ENCODE data around the gene SLC4A4.
"Not testable (repeated sequence)": the region's sequence is repeated elsewhere in the genome, so short reads cannot be mapped to it uniquely, and the experiment has no call there.

The SLC4A4 gene

DNA sequence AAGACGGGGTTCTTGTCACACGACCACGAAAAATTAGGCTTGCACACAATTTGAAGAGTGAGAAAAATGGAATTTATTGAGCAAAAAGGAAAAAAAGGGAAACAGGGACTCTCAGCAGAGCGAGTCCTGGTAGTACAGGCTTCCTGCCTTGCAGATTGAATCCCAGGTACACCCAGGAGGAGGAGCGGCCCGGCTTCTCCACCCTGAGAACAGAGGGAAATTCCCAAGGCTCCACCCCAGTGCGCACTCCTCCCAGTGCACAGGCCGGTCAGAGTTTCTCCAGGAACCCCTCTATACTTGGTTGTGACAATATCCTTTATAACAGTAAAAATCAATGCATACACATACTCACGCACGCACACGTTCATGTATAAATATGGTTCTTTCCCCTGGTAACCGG, 22.0 kb downstream of the SLC4A4 start:
- no peak for DNase-seq

DNA sequence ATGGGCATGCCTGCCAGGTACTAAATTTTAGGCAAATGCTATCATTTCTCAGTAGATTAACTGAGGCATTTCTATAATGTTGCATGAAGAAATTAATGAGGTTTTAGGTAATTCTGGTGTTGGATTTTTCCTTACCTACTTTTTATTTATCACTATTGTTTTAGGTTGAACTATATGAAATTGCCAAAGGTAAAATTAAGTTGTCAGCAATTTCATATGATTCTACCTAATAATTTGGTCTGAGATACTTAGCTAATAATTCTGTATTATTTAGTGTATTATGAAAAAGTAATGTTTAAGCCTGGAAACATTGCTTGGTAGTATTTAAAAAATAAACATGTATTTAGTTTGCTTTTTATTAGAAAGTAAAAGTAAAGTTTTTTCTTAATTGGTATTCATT, 22.7 kb downstream of the SLC4A4 start:
- DNase-seq = no peak

GRCh38 chr4:71366766-71367165, 27.9 kb downstream of the SLC4A4 start:
- no peak for DNase-seq

GRCh38 chr4:71367546-71367945, 28.7 kb downstream of the SLC4A4 start:
- DNase-seq = no peak

GRCh38 chr4:71368906-71369305, 30.1 kb downstream of the SLC4A4 start:
- no peak for DNase-seq

GRCh38 chr4:71369536-71369935, 30.7 kb downstream of the SLC4A4 start:
- DNase-seq = no peak

GRCh38 chr4:71375494-71375893, 36.7 kb downstream of the SLC4A4 start:
- no peak for DNase-seq

DNA sequence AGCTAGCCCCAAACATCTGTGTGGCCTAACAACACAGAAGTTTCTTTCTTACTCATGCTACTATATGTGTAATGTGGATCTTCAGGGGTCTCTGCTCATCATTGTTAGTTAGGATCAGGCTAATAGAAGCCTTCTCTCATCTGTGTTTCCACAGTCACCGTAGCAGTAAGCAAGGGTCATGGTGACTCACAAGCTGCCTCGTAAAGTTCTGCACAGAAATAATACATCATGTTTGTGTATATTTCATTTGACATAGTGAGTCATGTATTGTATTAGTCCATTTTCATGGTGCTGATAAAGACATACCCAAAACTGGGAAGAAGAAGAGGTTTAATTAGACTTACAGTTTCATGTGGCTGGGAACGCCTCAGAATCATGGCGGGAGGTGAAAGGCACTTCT, 38.7 kb downstream of the SLC4A4 start:
- DNase-seq = no peak

DNA sequence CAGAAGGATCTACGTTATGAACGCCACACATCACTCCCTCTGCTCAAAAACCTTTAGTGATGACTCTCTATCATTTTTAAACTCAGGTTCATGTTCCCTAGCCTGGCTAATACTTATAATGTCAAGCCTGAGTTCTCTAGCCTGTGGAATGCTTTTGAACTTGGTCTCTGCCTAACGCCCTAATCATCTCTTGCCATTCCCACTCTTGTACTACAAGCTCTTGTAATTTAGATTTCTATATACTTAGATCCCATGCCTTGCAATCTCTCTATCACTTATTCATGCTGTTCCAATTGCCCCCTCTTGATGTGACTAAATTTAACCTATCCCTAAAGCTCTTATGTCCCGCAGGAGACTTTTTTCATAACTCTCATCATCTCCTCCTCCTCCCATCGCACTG, 40.3 kb downstream of the SLC4A4 start:
- no peak for DNase-seq

GRCh38 chr4:71380788-71381187, 42.0 kb downstream of the SLC4A4 start:
- no peak for DNase-seq

- DNase-seq = no peak
Measured at GRCh38 chr4:71382125-71382899, 43.5 kb downstream of the SLC4A4 start.

DNA sequence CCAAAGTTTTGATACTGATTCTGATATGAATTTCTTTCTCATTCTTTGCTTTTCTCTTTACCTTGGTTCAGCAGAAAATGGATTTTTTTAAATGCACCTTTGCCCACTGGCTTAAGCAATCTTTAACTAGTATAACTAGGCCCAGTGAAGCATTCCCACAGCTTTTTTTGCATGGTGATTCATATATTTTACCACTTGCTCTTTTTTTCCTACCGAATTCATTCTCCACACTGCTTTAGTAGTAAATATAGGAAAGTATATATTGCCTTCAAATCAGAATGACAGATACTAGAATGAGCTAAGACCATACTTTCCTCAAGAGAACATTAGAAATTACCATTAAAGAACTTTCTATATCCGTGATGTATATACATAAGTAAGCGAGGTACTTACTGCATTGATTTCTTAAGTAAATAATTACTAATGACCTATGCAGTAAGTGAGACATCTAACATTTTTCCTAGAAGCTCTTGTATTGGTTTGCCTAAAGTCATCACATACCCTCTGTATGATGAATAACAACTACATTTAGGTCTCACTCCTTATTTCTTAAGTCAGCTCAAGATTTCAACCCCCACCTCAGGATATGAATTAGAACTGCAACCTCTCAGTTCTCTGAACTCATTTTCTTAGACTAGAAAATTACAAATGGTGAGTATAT, 44.2 kb downstream of the SLC4A4 start:
- DNase-seq = no peak

GRCh38 chr4:71383984-71384383, 45.2 kb downstream of the SLC4A4 start:
- no peak for DNase-seq

DNA sequence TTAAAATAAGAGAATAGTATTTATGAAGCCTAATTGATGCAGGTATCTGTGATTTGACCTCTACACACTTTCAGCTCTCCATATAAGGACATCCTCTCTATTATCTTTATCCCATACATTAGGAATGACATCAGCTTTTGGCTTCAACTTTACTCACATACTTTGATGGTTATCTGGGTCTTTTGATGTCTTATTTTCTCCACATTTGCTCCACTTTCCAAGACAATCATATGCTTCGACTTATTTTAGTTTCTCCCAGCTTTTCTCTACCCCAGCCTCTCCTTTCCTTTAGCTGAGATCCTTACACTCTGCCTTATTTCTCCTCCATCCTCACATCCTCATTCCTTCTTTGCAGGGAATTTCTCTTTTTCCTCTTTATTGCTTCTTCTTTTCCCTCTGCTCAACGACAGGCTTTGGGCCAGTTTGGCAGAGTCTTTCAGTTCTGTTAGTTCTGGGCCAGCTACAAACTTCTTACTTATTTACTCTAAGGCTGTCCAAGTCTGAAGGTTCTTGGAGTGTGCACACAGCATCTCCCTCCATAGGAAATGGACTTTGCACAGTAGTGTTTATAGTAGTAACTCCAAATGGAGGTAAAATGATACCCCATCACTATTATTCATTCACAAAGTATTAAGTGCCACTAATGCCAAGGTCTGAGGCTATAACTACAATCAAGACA, 50.5 kb downstream of the SLC4A4 start:
- no peak for DNase-seq

GRCh38 chr4:71392109-71392508, 53.3 kb downstream of the SLC4A4 start:
- no peak for DNase-seq

DNA sequence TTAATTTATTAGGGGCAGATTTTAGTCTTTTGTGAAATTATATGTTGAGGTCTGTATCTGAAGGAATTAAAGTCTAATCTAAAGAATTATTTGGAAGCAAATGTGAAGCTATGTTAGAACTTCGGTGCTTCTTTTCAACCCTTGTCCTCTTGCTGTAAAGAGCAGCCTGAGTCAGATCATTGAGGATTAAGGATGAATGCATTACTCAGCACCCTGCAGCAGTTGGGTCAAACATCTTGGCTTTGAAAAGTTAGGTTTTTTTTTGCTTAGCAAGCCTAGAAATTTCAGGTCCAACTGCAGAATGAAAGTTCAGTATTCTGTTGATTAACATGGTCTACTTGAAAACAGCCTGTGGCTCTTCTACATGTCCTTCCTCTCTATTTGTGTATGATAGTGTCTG, 57.6 kb downstream of the SLC4A4 start:
- no peak for DNase-seq

GRCh38 chr4:71400810-71401209, 62.0 kb downstream of the SLC4A4 start:
- DNase-seq = no peak

DNA sequence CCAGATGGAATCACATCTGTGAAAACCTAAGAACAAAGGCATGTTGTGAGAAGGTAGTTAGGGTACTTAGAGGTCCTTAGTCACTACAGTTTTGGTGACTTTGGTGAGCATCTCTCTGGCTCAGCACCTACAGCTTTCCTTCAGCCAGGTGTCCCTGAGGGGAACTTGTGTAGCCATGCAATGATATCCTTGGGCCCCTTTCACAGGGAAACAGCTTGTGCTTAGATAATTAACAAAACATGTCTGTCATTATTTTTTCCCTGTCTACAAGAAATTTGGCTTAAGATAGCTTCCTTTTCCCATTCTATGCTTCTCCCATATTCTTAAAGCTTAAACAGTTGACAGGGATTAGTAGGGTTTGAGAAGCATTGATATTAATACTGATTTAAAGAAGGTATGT, 63.8 kb downstream of the SLC4A4 start:
- no peak for DNase-seq

- no peak for DNase-seq
Measured at GRCh38 chr4:71404049-71404448, 65.2 kb downstream of the SLC4A4 start.

DNA sequence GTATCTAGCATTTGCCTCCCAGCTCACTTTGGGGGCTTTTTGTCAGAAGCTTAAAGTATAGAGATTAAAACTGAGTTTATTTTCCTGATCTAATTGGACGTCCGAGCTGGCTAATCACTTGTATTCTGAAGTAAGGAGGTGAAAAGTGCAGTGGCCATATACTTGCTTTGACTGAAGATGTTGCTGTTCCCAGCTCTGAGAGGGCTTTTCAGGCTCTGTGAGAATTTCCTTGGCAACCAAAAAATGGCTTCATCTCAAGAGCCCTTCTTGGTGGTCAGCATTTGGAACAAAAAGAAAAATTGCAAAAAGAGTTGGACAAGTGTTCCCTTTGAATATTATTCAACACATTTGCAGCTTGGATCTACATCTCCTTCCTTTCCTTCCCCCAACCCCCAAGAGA, 67.0 kb downstream of the SLC4A4 start:
- DNase-seq = no peak

DNA sequence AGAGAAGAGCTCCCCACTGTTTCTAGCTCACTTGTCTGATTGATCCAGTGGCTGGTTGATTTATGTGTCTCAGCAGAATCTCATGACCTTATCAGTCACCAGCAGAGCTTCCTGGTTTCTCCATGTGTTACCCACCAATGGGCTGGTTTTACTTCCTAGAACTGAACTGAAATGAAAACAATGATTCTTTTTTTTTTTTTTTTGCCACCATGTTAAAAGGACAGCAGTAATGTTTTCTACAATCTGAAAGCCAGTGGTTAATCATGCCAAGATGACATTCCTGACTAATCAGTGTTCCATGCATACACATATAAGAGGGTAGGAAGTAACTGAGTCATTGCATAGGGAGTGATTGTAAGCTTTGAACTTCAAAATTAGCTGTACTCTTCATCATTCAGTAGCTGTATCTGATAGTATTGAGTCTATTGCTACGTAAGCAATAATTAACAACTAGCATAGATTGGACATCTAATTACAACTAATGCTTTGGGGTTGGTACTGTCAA, 67.7 kb downstream of the SLC4A4 start:
- DNase-seq = no peak

GRCh38 chr4:71408961-71409360, 70.1 kb downstream of the SLC4A4 start:
- DNase-seq = not testable (repeated sequence)

DNA sequence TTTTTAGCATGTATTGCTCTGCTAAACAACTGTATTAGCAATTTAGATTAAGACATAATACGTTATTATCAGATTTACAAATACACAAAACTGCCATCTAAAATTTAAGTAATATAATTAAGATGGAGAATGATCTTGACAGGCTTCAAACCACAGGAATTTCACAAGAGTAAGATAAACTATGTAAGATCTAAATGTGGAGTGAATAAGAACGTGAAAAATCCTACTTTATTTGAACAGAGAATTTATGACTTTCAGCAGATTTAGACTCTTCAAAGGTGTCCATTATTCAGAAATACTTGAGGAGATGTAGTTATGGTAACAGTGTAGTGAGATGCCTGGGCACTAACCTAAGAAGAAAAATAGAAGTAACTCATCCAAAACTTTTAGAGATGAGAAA, 73.2 kb downstream of the SLC4A4 start:
- DNase-seq = no peak

GRCh38 chr4:71415491-71415890, 76.7 kb downstream of the SLC4A4 start:
- no peak for DNase-seq

Data from NCI-H2227 treated with DMSO at 0.1 percent for 48 hours (cell line).